GM10266 (cell line): ENCODE measurements around the gene OTP.

Source experiments
- DNase-seq: peaks from one replicate; pipeline ENCODE4 v3.0.0; 2012; ENCODE audit errors: extremely low spot score
- TF ChIP-seq, protein P1 (sequence below): IDR thresholded peaks from 2 replicates; pipeline ENCODE4 v1.5.1; 2012; ENCODE audit warnings: mild to moderate bottlenecking, low read depth; ENCODE audit not compliant: control insufficient read depth, insufficient read depth; ENCODE audit errors: missing control alignments

The OTP gene

DNA sequence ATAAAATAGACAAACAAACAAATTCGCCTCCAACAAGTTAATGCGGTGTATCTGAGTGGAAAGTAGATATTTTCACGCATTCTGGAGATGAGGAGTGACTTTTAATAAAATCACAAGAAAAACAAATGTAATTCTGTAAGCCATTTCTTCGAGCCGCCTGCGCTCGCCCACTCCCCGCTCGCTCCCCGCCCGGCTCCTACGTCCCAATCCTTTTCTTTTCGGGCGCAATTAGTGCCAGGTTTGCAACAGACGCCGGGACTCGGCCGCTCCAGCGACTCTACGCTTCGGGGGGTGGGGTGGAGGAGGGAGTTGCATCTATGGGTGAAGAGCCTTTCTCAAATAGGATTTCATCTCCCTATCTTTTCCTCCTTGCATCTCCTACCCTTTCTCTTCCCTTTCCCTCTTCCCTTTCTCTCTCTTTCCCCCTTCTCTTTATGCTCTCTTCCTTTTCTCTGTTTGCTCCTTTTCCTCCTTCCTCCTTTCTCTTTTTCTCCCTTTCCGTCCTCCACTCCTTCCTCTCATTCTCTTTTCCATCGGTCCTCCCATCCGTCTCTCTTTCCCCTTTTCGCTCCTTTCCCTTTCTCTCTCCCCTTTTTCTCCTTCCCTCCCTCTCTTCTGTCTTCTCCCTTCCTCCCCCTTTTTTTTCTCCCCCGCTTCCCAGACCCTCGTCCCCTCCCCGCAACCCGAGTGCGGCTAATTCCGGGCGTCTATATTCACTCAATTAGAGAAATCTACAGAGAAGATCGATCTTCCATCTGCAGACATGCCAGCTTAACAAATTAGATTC, 6.1 kb upstream of the OTP start:
- DNase-seq: no peak

GRCh38 chr5:77643654-77644370, 5.3 kb upstream of the OTP start:
- TF ChIP-seq, protein P1, sequence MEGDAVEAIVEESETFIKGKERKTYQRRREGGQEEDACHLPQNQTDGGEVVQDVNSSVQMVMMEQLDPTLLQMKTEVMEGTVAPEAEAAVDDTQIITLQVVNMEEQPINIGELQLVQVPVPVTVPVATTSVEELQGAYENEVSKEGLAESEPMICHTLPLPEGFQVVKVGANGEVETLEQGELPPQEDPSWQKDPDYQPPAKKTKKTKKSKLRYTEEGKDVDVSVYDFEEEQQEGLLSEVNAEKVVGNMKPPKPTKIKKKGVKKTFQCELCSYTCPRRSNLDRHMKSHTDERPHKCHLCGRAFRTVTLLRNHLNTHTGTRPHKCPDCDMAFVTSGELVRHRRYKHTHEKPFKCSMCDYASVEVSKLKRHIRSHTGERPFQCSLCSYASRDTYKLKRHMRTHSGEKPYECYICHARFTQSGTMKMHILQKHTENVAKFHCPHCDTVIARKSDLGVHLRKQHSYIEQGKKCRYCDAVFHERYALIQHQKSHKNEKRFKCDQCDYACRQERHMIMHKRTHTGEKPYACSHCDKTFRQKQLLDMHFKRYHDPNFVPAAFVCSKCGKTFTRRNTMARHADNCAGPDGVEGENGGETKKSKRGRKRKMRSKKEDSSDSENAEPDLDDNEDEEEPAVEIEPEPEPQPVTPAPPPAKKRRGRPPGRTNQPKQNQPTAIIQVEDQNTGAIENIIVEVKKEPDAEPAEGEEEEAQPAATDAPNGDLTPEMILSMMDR: no peak
- no peak for DNase-seq

More for the DNA sequence above, 6.1 kb upstream of the OTP start:
- TF ChIP-seq, protein P1: no peak

DNA sequence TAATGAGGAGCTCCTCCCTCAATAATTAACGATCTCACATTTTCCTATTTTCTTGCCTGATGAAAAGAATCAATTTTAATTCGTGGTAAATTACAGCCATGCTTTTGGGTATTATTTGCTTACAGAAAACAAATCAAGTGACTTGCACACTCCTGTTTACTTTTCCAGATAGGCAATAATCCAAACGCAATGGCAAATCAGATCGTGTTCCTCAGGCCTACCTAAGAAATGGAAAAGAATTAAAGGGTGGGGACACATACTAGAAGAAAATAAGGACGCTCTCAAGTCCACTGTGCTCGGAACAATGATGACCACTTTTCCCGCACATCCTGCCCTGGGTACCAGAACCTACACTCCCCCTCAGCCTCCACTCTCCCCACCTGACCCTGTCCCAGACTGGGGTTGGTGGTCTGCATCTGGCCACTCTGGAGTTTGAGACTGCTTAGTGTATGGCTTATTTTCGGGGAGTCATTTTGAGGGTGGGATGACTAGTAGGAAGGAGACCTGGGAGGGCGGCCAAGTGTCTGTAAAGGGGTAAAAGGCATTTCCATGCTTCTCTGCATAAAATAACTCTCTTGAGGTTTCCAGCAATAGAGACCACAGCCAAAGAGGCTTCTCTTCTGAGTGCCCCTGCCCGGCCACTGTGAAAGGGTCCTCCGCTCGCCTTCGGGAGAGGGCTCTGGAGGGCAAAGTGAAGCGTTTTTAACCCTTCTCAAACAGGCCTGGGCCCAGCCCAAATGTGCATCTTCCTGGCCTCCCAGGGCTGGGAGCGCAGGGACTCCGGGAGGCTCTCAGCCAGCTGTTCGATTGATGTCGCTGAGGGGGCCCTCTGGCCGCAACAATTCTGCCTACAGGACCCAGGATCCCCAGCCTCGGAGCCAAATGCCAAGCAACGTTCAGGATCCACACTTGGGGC, 4.5 kb upstream of the OTP start:
- no peak for DNase-seq
- TF ChIP-seq, protein P1: no peak

- DNase-seq: no peak
- TF ChIP-seq, protein P1: no peak
Measured at GRCh38 chr5:77641963-77642737, 3.6 kb upstream of the OTP start.

- TF ChIP-seq, protein P1: no peak
- DNase-seq: no peak
Measured at GRCh38 chr5:77641397-77641943, 3.0 kb upstream of the OTP start.
